Measurements from ENCODE around the gene MMP15. TPM values are rescaled to one million over a fixed set of nuclear protein-coding genes. Genes with fewer than 3 reads are reported as not detected.
"Not testable (repeated sequence)": the region's sequence is repeated elsewhere in the genome, so short reads cannot be mapped to it uniquely, and the experiment has no call there.

Gene MMP15
- total and polyA plus RNA-seq, 4 donors = 19.5 to 44.5 (median 29.4) TPM

GRCh38 chr16:58063377-58064076 is 38.0 kb downstream of the MMP15 start:
- Histone ChIP-seq H3K27me3 (ENCODE audit: control insufficient read depth in 3 of 3, insufficient read depth in 3 of 3, low read length in 2 of 3) (no peaks in the 10 kb centered on the region), H3K9ac (ENCODE audit: insufficient read depth in 1 of 2, low read length in 2 of 2) (peak overlapping the region in 1 of 2 donors; percentile 65), H3K4me3 (no peak overlapping the region), H3K9me3 (ENCODE audit: control insufficient read depth in 4 of 4, insufficient read depth in 3 of 4, low read length in 3 of 4) (no peaks in the 10 kb centered on the region), H3K4me1 (ENCODE audit: control insufficient read depth in 5 of 5, insufficient read depth in 5 of 5, low read length in 5 of 5) (peaks cover 0 to 12% (median 3%) of the 10 kb centered on the region in 5 donors), H3K36me3 (ENCODE audit: control insufficient read depth in 4 of 4, insufficient read depth in 4 of 4, low read length in 4 of 4) (no peaks in the 10 kb centered on the region), H3K27ac (ENCODE audit: low read depth in 1 of 2, low read length in 1 of 2) (peak overlapping the region; percentile 35 to 59)
- TF ChIP-seq CTCF (IDR thresholded peaks at IDR 0.05; ENCODE audit: control extremely low read depth, extremely low read depth) = no peak
- 27 to 62% methylated on average over 8 of the region's 8 CpGs for WGBS, 2 donors
- no peak for ATAC-seq (ENCODE audit: insufficient read depth, low FRiP score)
- peak in 2 of 3 donors; percentile 28 to 53 for DNase-seq

GRCh38 chr16:58070585-58070984 is 45.0 kb downstream of the MMP15 start:
- Histone ChIP-seq H3K36me3 (ENCODE audit: control insufficient read depth in 4 of 4, insufficient read depth in 4 of 4, low read length in 4 of 4) (no peaks in the 10 kb centered on the region), H3K27me3 (ENCODE audit: control insufficient read depth in 3 of 3, insufficient read depth in 3 of 3, low read length in 2 of 3) (no peaks in the 10 kb centered on the region), H3K4me1 (ENCODE audit: control insufficient read depth in 5 of 5, insufficient read depth in 5 of 5, low read length in 5 of 5) (no peaks in the 10 kb centered on the region), H3K9me3 (ENCODE audit: control insufficient read depth in 4 of 4, insufficient read depth in 3 of 4, low read length in 3 of 4) (no peaks in the 10 kb centered on the region), H3K4me3 (no peak overlapping the region), H3K9ac (ENCODE audit: insufficient read depth in 1 of 2, low read length in 2 of 2) (no peak overlapping the region), H3K27ac (ENCODE audit: low read depth in 1 of 2, low read length in 1 of 2) (no peak overlapping the region)
- 95 to 99% methylated on average over 4 of the region's 4 CpGs for WGBS, 2 donors
- TF ChIP-seq CTCF (IDR thresholded peaks at IDR 0.05; ENCODE audit: control extremely low read depth, extremely low read depth) = no peak
- no peak for ATAC-seq (ENCODE audit: insufficient read depth, low FRiP score)
- DNase-seq = no peak

GRCh38 chr16:58072134-58072533 is 46.6 kb downstream of the MMP15 start:
- H3K4me1 ChIP-seq (ENCODE audit: control insufficient read depth in 5 of 5, insufficient read depth in 5 of 5, low read length in 5 of 5); H3K27ac ChIP-seq (ENCODE audit: low read depth in 1 of 2, low read length in 1 of 2); H3K9me3 ChIP-seq (ENCODE audit: control insufficient read depth in 4 of 4, insufficient read depth in 3 of 4, low read length in 3 of 4); H3K9ac ChIP-seq (ENCODE audit: insufficient read depth in 1 of 2, low read length in 2 of 2); H3K36me3 ChIP-seq (ENCODE audit: control insufficient read depth in 4 of 4, insufficient read depth in 4 of 4, low read length in 4 of 4); ATAC-seq (ENCODE audit: insufficient read depth, low FRiP score); DNase-seq; H3K4me3 ChIP-seq; H3K27me3 ChIP-seq (ENCODE audit: control insufficient read depth in 3 of 3, insufficient read depth in 3 of 3, low read length in 2 of 3): not testable (repeated sequence)
- 94 to 96% methylated on average over 5 of the region's 5 CpGs for WGBS, 2 donors

- not testable (repeated sequence) for DNase-seq; H3K27me3 ChIP-seq (ENCODE audit: control insufficient read depth in 3 of 3, insufficient read depth in 3 of 3, low read length in 2 of 3); H3K27ac ChIP-seq (ENCODE audit: low read depth in 1 of 2, low read length in 1 of 2); H3K4me3 ChIP-seq; H3K4me1 ChIP-seq (ENCODE audit: control insufficient read depth in 5 of 5, insufficient read depth in 5 of 5, low read length in 5 of 5); H3K9ac ChIP-seq (ENCODE audit: insufficient read depth in 1 of 2, low read length in 2 of 2); H3K36me3 ChIP-seq (ENCODE audit: control insufficient read depth in 4 of 4, insufficient read depth in 4 of 4, low read length in 4 of 4); H3K9me3 ChIP-seq (ENCODE audit: control insufficient read depth in 4 of 4, insufficient read depth in 3 of 4, low read length in 3 of 4); ATAC-seq (ENCODE audit: insufficient read depth, low FRiP score)
- 93 to 95% methylated on average over 2 of the region's 2 CpGs for WGBS, 2 donors
Measured at GRCh38 chr16:58073086-58073485, 47.5 kb downstream of the MMP15 start.

Measured in lung (tissue), 12 donors.